Loucy (cell line): ENCODE results near the gene C1QTNF1.
"Not testable (repeated sequence)": the region's sequence is repeated elsewhere in the genome, so short reads cannot be mapped to it uniquely, and the experiment has no call there.

Source experiments
- EZH2phosphoT487 ChIP-seq: fragments of 200-600 bp; IDR thresholded peaks from 2 replicates; pipeline ENCODE4 v1.6.1; 2018; ENCODE audit warnings: antibody characterized with exemption, mild to moderate bottlenecking, moderate library complexity, borderline replicate concordance
- TF ChIP-seq, protein P1 (sequence below): fragments of 200-600 bp; sonication (generic); conservative IDR thresholded peaks from 2 replicates; pipeline ENCODE4 v1.5.1; 2014; ENCODE audit warnings: mild to moderate bottlenecking, antibody characterized with exemption, low read length

DNA sequence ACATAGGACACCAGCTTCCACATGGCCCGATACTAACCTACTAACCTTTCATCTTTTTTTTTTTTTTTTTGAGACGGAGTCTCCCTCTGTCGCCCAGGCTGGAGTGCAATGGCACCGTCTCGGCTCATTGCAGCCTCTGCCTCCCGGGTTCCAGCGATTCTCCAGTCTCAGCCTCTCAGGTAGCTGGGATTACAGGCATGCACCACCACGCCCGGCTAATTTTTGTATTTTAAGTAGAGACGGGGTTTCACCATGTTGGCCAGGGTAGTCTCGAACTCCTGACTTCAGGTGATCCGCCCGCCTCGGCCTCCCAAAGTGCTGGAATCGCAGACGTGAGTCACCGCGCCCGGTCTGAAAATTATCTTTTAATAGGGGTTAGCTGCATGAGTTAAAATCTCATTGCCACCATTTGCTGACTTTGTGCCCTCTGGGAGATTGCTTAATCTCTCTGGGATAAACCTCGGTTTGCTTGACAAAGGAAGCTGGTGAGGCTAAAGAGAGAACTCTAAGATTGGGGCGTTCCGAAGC lies 50.2 kb downstream of the C1QTNF1 start:
- TF ChIP-seq, protein P1, sequence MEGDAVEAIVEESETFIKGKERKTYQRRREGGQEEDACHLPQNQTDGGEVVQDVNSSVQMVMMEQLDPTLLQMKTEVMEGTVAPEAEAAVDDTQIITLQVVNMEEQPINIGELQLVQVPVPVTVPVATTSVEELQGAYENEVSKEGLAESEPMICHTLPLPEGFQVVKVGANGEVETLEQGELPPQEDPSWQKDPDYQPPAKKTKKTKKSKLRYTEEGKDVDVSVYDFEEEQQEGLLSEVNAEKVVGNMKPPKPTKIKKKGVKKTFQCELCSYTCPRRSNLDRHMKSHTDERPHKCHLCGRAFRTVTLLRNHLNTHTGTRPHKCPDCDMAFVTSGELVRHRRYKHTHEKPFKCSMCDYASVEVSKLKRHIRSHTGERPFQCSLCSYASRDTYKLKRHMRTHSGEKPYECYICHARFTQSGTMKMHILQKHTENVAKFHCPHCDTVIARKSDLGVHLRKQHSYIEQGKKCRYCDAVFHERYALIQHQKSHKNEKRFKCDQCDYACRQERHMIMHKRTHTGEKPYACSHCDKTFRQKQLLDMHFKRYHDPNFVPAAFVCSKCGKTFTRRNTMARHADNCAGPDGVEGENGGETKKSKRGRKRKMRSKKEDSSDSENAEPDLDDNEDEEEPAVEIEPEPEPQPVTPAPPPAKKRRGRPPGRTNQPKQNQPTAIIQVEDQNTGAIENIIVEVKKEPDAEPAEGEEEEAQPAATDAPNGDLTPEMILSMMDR: not testable (repeated sequence)
- not testable (repeated sequence) for TF ChIP-seq EZH2phosphoT487
